A673 (cell line): ENCODE data around the gene LEFTY2. TPM values are rescaled to one million over a fixed set of nuclear protein-coding genes. Genes with fewer than 3 reads are reported as not detected.

ENCODE experiments used
- BruUV-seq: library from RNA; stranded (reverse); fragments of 400-500 nt; replicated peaks from 2 replicates; lab custom pipeline; 2021; lab: Mats Ljungman, UMichigan
- CTCF ChIA-PET: fragments of 300-600 bp; sonication (Branson Sonifier 250); formaldehyde crosslinking; loops from one replicate; lab custom pipeline; 2022; ENCODE audit warnings: antibody characterized with exemption; lab: Charles Lee
- POLR2A ChIA-PET: fragments of 300-600 bp; sonication (Branson Sonifier 250); formaldehyde crosslinking; loops from one replicate; lab custom pipeline; 2022; ENCODE audit warnings: antibody characterized with exemption; ENCODE audit not compliant: low non-redundant PET; lab: Charles Lee
- DNase-seq: peaks from one replicate; pipeline ENCODE4 v3.0.0-alpha.2; 2015; ENCODE audit warnings: low spot score
- H3K27ac ChIP-seq: fragments of 200-600 bp; sonication (generic); 2 replicates; pipeline ENCODE4 v1.5.1; 2016; ENCODE audit warnings: mixed run types, low read depth, mild to moderate bottlenecking, mixed read lengths, antibody characterized with exemption, low read length; ENCODE audit not compliant: poor library complexity, severe bottlenecking
- H3K27me3 ChIP-seq: fragments of 200-600 bp; sonication (generic); replicated peaks from 2 replicates; pipeline ENCODE4 v1.6.1; 2017; ENCODE audit warnings: mixed run types, low read depth, mild to moderate bottlenecking, mixed read lengths, antibody characterized with exemption, low read length; ENCODE audit not compliant: insufficient read depth, poor library complexity
- H3K36me3 ChIP-seq: fragments of 200-600 bp; sonication (generic); 2 replicates; pipeline ENCODE4 v1.6.1; 2016; ENCODE audit warnings: mixed run types, mild to moderate bottlenecking, mixed read lengths, antibody characterized with exemption, low read length; ENCODE audit not compliant: insufficient read depth, poor library complexity, severe bottlenecking
- H3K4me1 ChIP-seq: fragments of 200-600 bp; sonication (generic); 2 replicates; pipeline ENCODE4 v1.6.1; 2017; ENCODE audit warnings: mixed run types, mild to moderate bottlenecking, mixed read lengths, antibody characterized with exemption, low read length; ENCODE audit not compliant: insufficient read depth, poor library complexity, severe bottlenecking
- H3K4me3 ChIP-seq: fragments of 200-600 bp; sonication (generic); 2 replicates; pipeline ENCODE4 v1.5.1; 2016; ENCODE audit warnings: low read depth, mixed run types, mild to moderate bottlenecking, mixed read lengths, low read length; ENCODE audit not compliant: poor library complexity, severe bottlenecking
- H3K9me3 ChIP-seq: fragments of 200-600 bp; sonication (generic); 2 replicates; pipeline ENCODE4 v1.6.1; 2016; ENCODE audit warnings: mixed run types, low read depth, mild to moderate bottlenecking, mixed read lengths, antibody characterized with exemption, low read length; ENCODE audit not compliant: poor library complexity, severe bottlenecking
- EZH2 ChIP-seq: fragments of 200-600 bp; sonication (generic); IDR thresholded peaks from 2 replicates; pipeline ENCODE4 v1.6.1; 2017; ENCODE audit warnings: borderline replicate concordance, low read depth, mild to moderate bottlenecking, mixed read lengths, antibody characterized with exemption, low read length; ENCODE audit not compliant: poor library complexity, severe bottlenecking
- intact Hi-C: fragments of 100-400 bp; cut with micrococcal nuclease; formaldehyde crosslinking; loops from one replicate; pipeline ENCODE4 v1.10.0; 2022; ENCODE audit not compliant: unreplicated experiment
- total RNA-seq: library from RNA; stranded (reverse); gene quantifications from 2 replicates; pipeline ENCODE4 v1.2.3, GENCODE V29; 2021
- TF ChIP-seq, protein P1 (sequence below): fragments of 300-800, 200-600 bp; sonication (generic); conservative IDR thresholded peaks from 2 replicates; pipeline ENCODE4 v1.5.1; 2017; ENCODE audit warnings: low read depth, mild to moderate bottlenecking, antibody characterized with exemption, low read length, moderate library complexity, mixed read lengths

LEFTY2 gene
- total RNA-seq, 1 experiment from 2014 or later: not detected

DNA sequence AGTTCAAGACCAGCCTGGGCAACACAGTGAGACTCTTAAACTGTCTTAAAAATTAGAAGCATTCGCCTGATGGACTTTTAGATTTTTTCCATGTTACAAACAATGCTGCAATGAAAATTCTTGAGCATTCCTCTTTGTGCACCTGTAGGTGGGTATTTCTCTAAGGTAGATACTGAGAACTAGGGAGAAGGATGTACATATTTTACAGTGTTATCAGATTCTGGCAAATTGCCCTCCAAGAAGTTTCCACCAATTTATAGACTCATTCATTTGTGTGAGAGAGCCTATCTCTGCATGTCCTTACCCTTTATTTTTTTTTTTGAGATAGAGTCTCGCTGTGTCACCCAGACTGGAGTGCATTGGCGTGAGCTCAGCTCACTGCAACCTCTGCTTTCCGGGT is 12.3 kb upstream of the LEFTY2 start:
- no peaks in the 10 kb centered on the region for H3K36me3 ChIP-seq
- intact Hi-C loops: no loop called here
- BruUV-seq: no TSS peak
- CTCF ChIA-PET: no interaction called here
- DNase-seq: no peak
- no peaks in the 10 kb centered on the region for H3K9me3 ChIP-seq
- H3K4me3 ChIP-seq: no peak overlapping the region
- POLR2A ChIA-PET: no interaction called here
- no peaks in the 10 kb centered on the region for H3K27me3 ChIP-seq
- H3K4me1 ChIP-seq: no peaks in the 10 kb centered on the region
- TF ChIP-seq EZH2: no peak
- TF ChIP-seq, protein P1, sequence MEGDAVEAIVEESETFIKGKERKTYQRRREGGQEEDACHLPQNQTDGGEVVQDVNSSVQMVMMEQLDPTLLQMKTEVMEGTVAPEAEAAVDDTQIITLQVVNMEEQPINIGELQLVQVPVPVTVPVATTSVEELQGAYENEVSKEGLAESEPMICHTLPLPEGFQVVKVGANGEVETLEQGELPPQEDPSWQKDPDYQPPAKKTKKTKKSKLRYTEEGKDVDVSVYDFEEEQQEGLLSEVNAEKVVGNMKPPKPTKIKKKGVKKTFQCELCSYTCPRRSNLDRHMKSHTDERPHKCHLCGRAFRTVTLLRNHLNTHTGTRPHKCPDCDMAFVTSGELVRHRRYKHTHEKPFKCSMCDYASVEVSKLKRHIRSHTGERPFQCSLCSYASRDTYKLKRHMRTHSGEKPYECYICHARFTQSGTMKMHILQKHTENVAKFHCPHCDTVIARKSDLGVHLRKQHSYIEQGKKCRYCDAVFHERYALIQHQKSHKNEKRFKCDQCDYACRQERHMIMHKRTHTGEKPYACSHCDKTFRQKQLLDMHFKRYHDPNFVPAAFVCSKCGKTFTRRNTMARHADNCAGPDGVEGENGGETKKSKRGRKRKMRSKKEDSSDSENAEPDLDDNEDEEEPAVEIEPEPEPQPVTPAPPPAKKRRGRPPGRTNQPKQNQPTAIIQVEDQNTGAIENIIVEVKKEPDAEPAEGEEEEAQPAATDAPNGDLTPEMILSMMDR: no peak
- H3K27ac ChIP-seq: no peak overlapping the region

- H3K4me3 ChIP-seq: no peak overlapping the region
- BruUV-seq: no TSS peak
- no peak overlapping the region for H3K27ac ChIP-seq
- intact Hi-C loops: no loop called here
- ChIA-PET POLR2A (no interaction called here), CTCF (no interaction called here)
- no peak for DNase-seq
- no peaks in the 10 kb centered on the region for H3K4me1 ChIP-seq
- no peaks in the 10 kb centered on the region for H3K9me3 ChIP-seq
- H3K36me3 ChIP-seq: no peaks in the 10 kb centered on the region
- TF ChIP-seq, protein P1: no peak
- TF ChIP-seq EZH2: no peak
- H3K27me3 ChIP-seq: no peaks in the 10 kb centered on the region
These were observed 10.0 kb upstream of the LEFTY2 start for GRCh38 chr1:225950905-225951497.

DNA sequence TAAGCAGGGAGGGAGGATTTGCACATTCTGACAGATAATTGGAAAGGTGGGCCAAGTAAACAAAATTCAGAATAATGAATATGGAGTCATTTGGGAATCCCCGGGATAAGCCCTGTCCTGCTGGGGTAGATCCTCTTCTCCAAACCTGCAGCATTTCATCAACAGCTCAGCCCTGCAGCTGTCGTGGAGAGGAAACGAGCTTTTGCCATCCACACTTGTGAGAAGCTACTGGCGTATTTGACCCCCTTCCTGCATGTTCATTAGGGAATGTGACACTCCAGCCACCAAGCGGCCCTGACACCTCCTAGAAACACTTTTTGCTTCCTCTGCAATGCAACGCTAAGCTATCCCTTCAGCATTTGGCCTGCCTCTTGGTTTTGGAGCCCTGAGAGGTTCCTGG is 8.0 kb upstream of the LEFTY2 start:
- BruUV-seq: no TSS peak
- TF ChIP-seq, protein P1: no peak
- no peak for TF ChIP-seq EZH2
- ChIA-PET POLR2A (no interaction called here), CTCF (interaction anchor here (0.6 kb wide), 1 partner anchor 136 kb away, joined by 3 read pairs; no protein-coding TSS in a partner anchor)
- Histone ChIP-seq H3K27me3 (no peaks in the 10 kb centered on the region), H3K36me3 (no peaks in the 10 kb centered on the region), H3K4me1 (no peaks in the 10 kb centered on the region), H3K27ac (no peak overlapping the region), H3K4me3 (no peak overlapping the region), H3K9me3 (no peaks in the 10 kb centered on the region)
- no peak for DNase-seq
- intact Hi-C loops: no loop called here
